NCI-H748 (cell line): ENCODE results near the gene BIVM.

Experiments used
- DNase-seq: peaks from one replicate; lab custom pipeline; 2025; ENCODE audit not compliant: unreplicated experiment; lab: John Stamatoyannopoulos, UW

BIVM gene

DNA sequence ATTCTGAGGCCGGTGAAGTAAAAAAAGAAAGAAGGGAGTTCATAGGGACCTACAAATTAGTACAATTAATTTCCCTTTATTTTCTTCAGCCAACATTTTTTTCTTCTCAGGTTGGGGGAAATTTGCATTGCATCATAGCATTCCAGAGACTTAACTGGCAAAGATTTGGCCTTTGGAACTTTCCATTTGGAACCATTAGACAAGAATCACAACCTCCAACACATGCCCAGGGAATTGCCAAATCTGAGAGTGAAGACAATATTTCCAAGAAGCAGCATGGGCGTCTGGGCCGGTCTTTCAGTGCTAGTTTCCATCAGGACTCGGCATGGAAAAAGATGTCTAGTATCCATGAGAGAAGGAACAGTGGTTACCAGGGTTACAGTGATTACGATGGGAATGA lies 40.5 kb downstream of the BIVM start:
- no peak for DNase-seq

DNA sequence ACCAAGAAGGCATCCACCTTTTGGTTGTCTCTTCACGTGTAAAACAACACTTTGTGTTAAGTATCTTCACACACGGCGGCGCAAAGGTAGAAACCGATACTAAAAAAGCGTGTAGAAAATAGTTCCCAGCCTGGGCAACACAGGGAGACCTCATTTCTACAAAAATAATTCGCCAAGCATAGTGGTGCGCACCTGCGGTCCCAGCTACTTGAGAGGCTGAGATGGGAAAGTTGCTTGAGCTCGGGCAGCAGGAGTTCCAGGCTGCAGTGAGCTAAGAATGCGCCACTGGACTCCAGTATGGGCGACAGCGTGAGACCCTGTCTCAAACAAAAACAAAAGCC lies 46.3 kb downstream of the BIVM start:
- no peak for DNase-seq

GRCh38 chr13:102845630-102846260 lies 46.8 kb downstream of the BIVM start, which contains the start of gene ERCC5:
TSS of gene ERCC5 (plus strand) at chr13:102846032. CDS start at chr13:102846267, 235 bp downstream.
- DNase-seq: peak; percentile 97

GRCh38 chr13:102846261-102847015 lies 47.5 kb downstream of the BIVM start:
- peak; percentile 58 for DNase-seq

GRCh38 chr13:102847272-102848234 lies 48.6 kb downstream of the BIVM start:
- DNase-seq: peak; percentile 46

GRCh38 chr13:102848956-102849355 lies 50.0 kb downstream of the BIVM start:
- no peak for DNase-seq

- DNase-seq: no peak
These were observed 53.6 kb downstream of the BIVM start for GRCh38 chr13:102852556-102852955.

- no peak for DNase-seq
These were observed 55.8 kb downstream of the BIVM start for GRCh38 chr13:102854675-102855074.

DNA sequence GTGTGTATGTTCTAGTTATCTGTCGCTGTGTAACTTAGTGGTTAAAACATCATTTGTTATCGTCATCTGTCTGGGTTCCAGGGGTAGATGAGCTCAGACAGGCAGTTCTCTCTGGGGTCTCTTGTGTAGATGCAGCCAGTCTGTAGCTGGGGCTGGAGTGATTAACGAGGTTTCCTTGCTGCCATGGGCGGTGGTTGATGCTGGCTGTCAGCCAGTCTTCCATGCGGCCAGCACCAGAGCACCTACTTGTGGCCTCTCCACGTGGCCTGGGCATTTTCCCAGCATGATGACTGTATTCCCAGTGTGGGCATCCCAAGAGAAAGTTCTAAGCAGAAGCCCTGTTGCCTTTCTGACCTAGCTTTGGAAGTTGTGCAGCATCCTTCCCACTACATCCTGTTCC lies 57.6 kb downstream of the BIVM start:
- no peak for DNase-seq

GRCh38 chr13:102862624-102863210 lies 63.8 kb downstream of the BIVM start:
- DNase-seq: no peak

GRCh38 chr13:102863590-102863989 lies 64.7 kb downstream of the BIVM start:
- DNase-seq: no peak

DNA sequence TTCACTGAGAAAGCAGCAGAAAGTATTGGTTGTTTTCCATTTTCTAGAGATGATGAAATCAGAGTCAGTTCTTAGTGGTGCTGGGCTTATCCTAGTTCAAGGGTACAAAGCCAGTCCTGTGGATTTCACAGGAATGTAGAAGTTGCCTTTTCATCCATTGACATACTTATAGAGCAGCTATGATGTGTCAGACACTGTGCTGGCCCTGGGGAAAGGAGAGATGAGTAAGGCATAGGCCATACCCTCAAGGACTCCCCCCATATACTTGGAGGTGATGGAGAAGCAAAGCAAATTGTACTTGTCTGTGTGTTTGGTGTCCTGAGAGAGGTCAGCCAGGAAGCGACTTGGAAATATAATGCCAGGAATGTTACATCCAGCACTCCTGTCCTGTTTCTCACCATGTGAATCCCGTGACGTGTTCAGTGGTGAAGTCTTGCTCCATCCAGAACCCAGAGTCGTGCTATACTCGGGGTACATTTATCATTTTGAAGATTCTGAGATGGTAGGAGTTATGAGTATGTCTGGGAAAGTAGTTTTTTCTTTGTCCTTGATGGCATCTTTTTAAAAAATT lies 69.5 kb downstream of the BIVM start:
- DNase-seq: no peak

GRCh38 chr13:102869948-102870676 lies 71.2 kb downstream of the BIVM start:
- DNase-seq: no peak

- peak; percentile 54 for DNase-seq
These were observed 71.9 kb downstream of the BIVM start for GRCh38 chr13:102870677-102871415.

GRCh38 chr13:102872131-102872530 lies 73.2 kb downstream of the BIVM start:
- no peak for DNase-seq

DNA sequence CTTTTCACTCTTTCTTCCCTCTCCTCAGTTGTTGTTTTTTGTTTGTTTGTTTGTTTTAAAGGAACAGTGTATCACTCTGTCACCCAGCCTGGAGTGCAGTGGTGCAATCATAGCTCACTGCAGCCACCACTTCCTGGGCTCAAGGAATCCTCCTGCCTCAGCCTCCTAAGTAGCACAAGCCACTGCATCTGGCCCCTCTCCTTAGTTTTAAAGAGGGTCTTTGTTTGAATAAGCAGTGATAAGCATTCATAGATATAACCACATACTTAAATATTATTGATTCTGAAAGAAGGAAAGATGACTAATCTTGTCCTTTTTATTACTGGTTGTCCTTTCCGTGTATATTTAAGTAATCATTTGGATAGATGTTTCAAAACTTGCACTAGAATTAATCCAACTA lies 73.6 kb downstream of the BIVM start:
- DNase-seq: no peak

DNA sequence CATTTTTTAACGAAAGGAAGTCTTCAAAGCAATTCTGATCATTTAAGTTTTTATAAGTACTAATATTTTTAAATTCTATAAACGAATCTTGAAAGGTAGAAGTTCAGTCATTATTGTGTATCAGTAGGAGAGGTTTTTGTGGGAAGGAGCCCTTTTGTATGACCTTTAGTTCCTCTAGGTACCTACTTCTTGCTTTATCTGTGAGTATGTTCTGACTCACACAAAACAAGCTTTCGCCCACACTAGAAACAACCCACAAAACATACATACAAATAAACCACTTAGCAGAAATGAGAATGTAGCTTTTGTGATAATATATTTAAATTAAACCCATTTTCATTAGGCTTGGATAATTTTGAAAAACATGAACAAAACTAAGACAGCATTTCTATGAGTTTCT lies 74.7 kb downstream of the BIVM start:
- DNase-seq: no peak

DNA sequence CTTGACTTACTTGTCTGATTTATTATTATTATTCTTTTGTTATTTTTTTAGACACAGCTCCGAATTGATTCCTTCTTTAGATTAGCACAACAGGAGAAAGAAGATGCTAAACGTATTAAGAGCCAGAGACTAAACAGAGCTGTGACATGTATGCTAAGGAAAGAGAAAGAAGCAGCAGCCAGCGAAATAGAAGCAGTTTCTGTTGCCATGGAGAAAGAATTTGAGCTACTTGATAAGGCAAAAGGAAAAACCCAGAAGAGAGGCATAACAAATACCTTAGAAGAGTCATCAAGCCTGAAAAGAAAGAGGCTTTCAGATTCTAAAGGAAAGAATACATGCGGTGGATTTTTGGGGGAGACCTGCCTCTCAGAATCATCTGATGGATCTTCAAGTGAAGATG lies 76.3 kb downstream of the BIVM start:
- no peak for DNase-seq

DNA sequence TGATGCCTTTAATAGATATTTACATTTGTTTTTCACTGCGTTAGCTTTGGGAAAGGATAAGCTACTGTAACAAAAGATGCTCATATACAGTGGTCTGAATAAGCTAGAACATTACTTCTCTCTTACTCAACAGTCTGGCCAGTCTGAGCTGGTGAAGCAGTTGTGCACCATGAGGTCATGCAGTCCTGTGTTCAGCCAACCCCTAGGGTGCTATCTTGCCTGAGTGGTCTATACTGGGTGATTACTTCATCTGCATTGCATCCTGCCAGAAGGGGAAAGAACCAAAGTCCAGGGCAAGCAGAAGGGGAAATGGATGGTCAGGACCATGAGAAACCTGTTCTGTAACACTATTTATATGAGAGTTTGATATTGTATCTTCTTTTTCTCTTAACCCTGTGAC lies 78.4 kb downstream of the BIVM start:
- no peak for DNase-seq

- no peak for DNase-seq
These were observed 79.6 kb downstream of the BIVM start for GRCh38 chr13:102878481-102878880.
